Measurements from ENCODE around the gene UNC79.
A peak's percentile ranks its signal among the peaks of the same experiment; 100 is the strongest.

UNC79 gene

DNA sequence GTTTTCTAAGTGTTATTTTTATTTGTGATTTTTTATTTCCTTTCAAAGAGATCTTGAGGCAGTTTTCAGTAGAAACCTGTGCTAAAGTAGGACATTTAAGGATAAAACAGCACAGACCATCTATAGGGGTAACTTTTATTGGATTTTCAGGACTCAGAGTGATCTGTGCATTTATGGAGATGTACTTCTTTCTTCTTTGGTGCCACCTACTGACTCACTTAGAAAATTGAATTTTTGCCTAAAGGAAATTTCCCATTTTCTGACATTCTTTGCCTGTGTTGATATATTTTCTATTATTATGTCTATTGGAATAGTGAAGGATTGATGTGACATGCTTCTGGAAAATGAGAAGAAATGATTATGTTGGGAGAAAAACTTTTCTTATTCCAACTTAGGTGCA is 113.0 kb downstream of the UNC79 start:
- DNase-seq (ENCODE audit: extremely low spot score, insufficient read length, low read depth): no peak
- FAIRE-seq: peak; percentile 56

GRCh38 chr14:93544212-93544611 is 113.5 kb downstream of the UNC79 start:
- FAIRE-seq (no peak), DNase-seq (ENCODE audit: extremely low spot score, insufficient read length, low read depth) (no peak)

GRCh38 chr14:93546642-93547041 is 115.9 kb downstream of the UNC79 start:
- FAIRE-seq: peak; percentile 12

DNA sequence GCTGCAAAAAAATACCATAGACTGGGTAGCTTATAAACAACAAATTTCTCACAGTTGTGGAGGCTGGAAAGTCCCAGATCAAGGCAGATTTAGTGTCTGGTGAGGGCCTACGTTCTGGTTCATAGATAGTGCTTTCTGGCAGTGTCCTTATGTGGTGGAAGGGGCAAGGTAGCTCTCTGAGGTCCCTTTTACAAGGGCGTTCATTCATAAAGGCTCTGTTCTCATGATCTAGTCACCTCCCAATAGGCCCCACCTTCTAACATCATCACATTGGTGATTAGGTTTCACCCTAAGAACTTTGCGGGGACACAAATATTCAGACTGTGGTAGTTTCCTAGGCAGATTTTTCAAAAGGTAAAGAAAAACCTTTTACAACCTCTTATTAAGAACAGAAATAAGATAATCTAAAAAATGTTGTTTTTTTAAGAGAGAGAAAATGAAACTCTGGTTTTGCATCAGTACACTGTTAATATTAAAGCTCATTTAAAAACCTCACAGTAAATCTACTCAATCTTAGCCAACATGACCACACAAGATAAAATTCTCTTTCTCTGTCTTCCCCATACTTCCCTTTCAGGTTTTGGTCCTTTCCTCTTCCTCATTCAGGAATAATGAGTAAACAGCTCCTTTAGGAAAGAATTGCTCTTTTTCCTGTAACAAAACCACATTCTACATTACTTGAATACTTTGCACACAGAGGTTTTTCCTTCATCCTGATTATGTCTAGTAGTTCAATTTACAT is 117.5 kb downstream of the UNC79 start:
- FAIRE-seq (peak; percentile 93), DNase-seq (ENCODE audit: extremely low spot score, insufficient read length, low read depth) (no peak)

More at GRCh38 chr14:93546642-93547041, 115.9 kb downstream of the UNC79 start:
- no peak for DNase-seq (ENCODE audit: extremely low spot score, insufficient read length, low read depth)

DNA sequence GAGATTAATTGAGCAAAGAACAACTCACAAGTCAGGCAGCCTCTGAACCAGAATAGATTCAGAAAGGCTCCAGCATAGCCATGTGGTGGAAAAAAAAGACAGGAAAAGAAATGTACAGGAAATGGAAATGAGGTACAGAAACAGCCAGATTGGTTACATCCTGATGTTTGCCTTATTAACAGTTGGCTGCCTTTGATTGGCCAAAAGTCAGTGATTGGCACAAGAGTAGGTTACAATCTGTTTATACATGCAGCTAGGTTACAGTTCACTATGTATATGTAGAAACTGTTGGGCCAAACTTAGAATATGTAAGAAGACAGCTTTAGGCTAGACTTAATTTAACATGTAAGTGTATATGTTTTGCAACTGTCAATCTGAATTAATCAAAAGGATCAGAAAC is 118.9 kb downstream of the UNC79 start:
- no peak for DNase-seq (ENCODE audit: extremely low spot score, insufficient read length, low read depth)
- peak; percentile 21 for FAIRE-seq

GRCh38 chr14:93564918-93565317 is 134.2 kb downstream of the UNC79 start:
- DNase-seq (ENCODE audit: extremely low spot score, insufficient read length, low read depth) (no peak), FAIRE-seq (no peak)

GRCh38 chr14:93566065-93566693 is 135.4 kb downstream of the UNC79 start:
- FAIRE-seq: no peak

DNA sequence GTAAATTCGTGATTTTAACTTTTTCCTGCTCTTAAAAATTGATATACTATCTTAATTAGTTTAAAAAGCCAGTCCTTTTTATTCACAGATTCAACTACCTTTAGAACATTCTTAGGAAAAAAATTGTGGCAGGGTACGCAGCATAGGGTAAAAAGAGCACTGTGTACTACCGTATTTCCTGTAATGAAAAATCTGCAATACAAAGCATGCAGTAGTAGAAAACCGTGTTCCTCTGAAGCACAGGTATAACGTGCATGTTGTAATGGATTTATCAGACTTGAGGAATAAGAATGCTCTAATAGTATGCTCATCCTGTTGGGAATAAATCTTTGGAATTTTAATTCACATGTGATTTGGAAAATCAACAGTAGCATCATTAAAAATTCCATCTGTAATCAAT is 140.5 kb downstream of the UNC79 start:
- FAIRE-seq: no peak
- DNase-seq (ENCODE audit: extremely low spot score, insufficient read length, low read depth): no peak

More at GRCh38 chr14:93566065-93566693, 135.4 kb downstream of the UNC79 start:
- DNase-seq (ENCODE audit: extremely low spot score, insufficient read length, low read depth): no peak

- no peak for FAIRE-seq
These were observed 148.4 kb downstream of the UNC79 start for GRCh38 chr14:93579178-93579577.

DNA sequence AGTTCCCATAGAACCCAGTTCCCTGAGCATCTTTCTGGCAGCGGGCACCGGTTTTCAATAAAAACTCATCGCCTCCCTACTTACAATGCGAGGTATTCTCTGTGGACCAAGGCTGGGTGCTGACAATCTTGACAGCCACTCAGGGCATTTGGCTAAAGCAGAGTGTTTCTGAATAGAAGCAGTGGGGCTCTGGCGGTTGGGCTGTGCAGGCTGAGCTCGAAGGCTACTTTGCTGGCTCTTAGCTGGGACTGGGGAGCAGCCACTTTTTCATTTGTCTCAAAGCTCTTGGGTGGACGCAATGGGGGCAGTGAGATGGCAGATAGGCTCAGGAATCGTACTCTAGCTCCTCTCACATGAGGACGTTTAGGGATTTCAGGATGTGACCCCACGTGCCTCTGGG is 151.8 kb downstream of the UNC79 start:
- no peak for FAIRE-seq
- no peak for DNase-seq (ENCODE audit: extremely low spot score, insufficient read length, low read depth)

More at GRCh38 chr14:93579178-93579577, 148.4 kb downstream of the UNC79 start:
- DNase-seq (ENCODE audit: extremely low spot score, insufficient read length, low read depth): no peak

GRCh38 chr14:93587330-93587729 is 156.6 kb downstream of the UNC79 start:
- DNase-seq (ENCODE audit: extremely low spot score, insufficient read length, low read depth): no peak
- no peak for FAIRE-seq

DNA sequence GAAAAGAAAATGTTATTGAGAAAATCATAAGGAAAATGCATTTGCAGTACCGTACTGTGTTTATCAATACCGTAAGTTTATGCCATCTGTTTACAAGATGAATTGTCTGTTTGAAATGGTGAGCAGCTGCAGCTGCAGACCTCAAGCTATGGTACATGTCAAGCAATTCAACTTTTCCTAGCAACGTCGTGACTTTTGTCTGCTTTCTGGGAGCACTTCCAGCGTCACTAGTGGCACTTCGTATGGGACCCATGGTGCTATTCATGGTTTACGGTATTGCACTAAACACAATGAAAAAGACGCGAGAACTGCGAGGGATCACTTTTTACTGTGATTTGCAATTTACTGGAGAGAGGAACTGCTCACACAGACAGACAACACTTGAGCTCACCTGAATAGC is 160.8 kb downstream of the UNC79 start:
- FAIRE-seq: no peak

GRCh38 chr14:93592786-93593185 is 162.0 kb downstream of the UNC79 start:
- DNase-seq (ENCODE audit: extremely low spot score, insufficient read length, low read depth): no peak
- FAIRE-seq: no peak

More for the DNA sequence above, 160.8 kb downstream of the UNC79 start:
- DNase-seq (ENCODE audit: extremely low spot score, insufficient read length, low read depth): no peak

GRCh38 chr14:93606091-93606490 is 175.4 kb downstream of the UNC79 start:
- FAIRE-seq (no peak), DNase-seq (ENCODE audit: extremely low spot score, insufficient read length, low read depth) (no peak)

- DNase-seq (ENCODE audit: extremely low spot score, insufficient read length, low read depth) (peak; percentile 25), FAIRE-seq (peak; percentile 65)
These were observed 188.5 kb downstream of the UNC79 start for GRCh38 chr14:93619176-93619793.

DNA sequence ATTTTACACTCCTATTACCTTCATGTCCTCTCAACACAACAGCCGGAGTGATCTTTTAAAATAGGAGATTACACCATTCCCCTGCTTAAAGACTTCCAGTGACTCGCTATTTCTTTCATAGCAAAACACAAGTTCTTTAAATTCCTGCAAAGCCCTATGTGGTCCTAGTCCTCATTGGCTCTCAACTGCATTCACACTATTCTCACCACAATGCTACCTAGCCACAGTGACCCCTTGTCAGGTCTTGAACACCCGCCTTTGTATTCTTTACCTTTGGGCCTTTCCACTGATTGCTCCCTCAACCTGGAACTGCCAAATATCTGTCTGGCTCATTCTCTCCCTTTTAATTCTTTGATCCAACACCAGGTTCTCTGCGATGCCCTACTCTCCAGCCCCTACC is 197.3 kb downstream of the UNC79 start:
- FAIRE-seq: no peak
- no peak for DNase-seq (ENCODE audit: extremely low spot score, insufficient read length, low read depth)

DNA sequence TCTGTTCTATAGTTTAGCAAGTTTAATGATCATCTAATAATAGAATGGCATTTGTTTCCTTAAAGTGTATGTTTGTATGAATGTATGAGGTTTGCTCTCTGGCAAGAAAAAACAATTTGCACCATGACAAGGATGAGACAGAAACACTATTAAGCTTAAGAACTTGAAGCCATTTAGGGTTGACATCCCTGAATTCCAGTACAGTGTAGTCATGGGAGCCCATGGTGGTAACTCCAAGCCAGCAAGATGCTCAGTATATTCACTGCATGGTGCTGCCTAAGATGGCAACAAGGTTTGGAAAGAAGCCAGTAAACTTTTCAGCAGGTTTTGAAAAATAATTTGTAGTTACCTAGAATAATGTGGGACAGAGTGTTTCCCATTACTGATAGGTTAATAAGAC is 198.9 kb downstream of the UNC79 start:
- FAIRE-seq (no peak), DNase-seq (ENCODE audit: extremely low spot score, insufficient read length, low read depth) (no peak)

DNA sequence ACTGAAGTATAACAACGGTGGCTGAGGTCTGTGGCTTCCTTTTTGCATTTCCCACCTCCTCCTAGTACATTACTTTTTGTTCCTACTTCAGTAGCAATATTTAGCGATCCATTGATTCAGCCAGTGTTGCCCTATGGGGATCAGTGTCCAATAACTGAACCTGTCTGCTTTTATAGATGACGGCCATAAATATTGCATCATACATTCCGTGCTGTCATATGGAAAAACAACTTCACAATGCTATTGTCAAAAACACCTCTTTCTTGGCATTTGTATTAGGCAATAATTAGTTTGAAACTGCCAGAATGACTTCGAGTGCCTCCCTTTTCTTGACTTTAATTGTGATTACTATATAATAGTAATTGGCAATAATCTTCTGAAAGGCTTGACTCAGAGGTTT is 208.1 kb downstream of the UNC79 start:
- FAIRE-seq (no peak), DNase-seq (ENCODE audit: extremely low spot score, insufficient read length, low read depth) (no peak)

DNA sequence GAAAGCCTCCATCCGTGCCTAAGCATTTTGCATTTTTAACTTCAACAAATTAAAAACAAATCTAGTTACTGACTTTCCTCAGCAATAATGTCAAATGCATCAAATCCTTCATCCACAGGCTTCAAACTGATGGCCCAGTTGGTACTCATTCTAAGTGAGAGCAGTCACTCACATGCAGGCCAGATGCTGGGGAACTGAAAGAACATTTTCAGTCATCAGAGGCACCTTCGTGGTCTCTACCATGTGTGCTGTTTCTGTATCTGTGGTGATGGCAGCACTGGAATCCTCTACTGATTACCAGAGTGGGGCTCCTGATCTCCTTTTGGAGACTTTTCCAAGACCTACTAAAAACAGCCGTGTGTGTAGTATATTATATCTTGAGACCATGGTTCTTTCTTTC is 212.4 kb downstream of the UNC79 start:
- no peak for DNase-seq (ENCODE audit: extremely low spot score, insufficient read length, low read depth)
- FAIRE-seq: no peak

GRCh38 chr14:93643676-93644075 is 212.9 kb downstream of the UNC79 start:
- no peak for FAIRE-seq

GRCh38 chr14:93645200-93645599 is 214.5 kb downstream of the UNC79 start:
- DNase-seq (ENCODE audit: extremely low spot score, insufficient read length, low read depth) (no peak), FAIRE-seq (no peak)

More at GRCh38 chr14:93643676-93644075, 212.9 kb downstream of the UNC79 start:
- no peak for DNase-seq (ENCODE audit: extremely low spot score, insufficient read length, low read depth)

Measured in GM18507 (cell line).